Ramos (cell line): ENCODE data around the gene WDR6.

Experiments
- in situ Hi-C: fragments of 300-500 bp; cut with MboI; formaldehyde crosslinking; loops from one replicate; pipeline ENCODE4 v1.14.3; 2022; ENCODE audit warnings: low sequenced_read_pairs; ENCODE audit not compliant: unreplicated experiment

WDR6 gene

GRCh38 chr3:49026536-49026935 is 19.3 kb downstream of the WDR6 start:
- in situ Hi-C loops, result no loop called here

GRCh38 chr3:49027634-49028033 is 20.4 kb downstream of the WDR6 start:
- in situ Hi-C loops, result no loop called here

GRCh38 chr3:49028298-49028672 is 21.1 kb downstream of the WDR6 start:
- in situ Hi-C loops, result no loop called here

GRCh38 chr3:49028673-49029562 is 21.7 kb downstream of the WDR6 start, which contains the start of gene IMPDH2:
TSS of gene IMPDH2 (minus strand) at chr3:49029398. CDS start at chr3:49029350, 48 bp downstream.
- in situ Hi-C loops, result no loop called here

- in situ Hi-C loops, result no loop called here
These were observed 22.3 kb downstream of the WDR6 start for GRCh38 chr3:49029563-49029884.

GRCh38 chr3:49030321-49030720 is 23.1 kb downstream of the WDR6 start:
- in situ Hi-C loops, result no loop called here

- in situ Hi-C loops, result no loop called here
These were observed 25.6 kb downstream of the WDR6 start for GRCh38 chr3:49032646-49033304.

GRCh38 chr3:49034650-49035049 is 27.5 kb downstream of the WDR6 start:
- in situ Hi-C loops, result no loop called here

- in situ Hi-C loops, result no loop called here
These were observed 28.1 kb downstream of the WDR6 start for GRCh38 chr3:49035281-49035680.

GRCh38 chr3:49053543-49053942 is 46.4 kb downstream of the WDR6 start:
- in situ Hi-C loops, result no loop called here

GRCh38 chr3:49054344-49054862 is 47.2 kb downstream of the WDR6 start:
- in situ Hi-C loops, result no loop called here

- in situ Hi-C loops, result no loop called here
These were observed 50.1 kb downstream of the WDR6 start for GRCh38 chr3:49057268-49057667.

GRCh38 chr3:49058011-49058410 is 50.8 kb downstream of the WDR6 start:
- in situ Hi-C loops, result no loop called here
